HFFc6 (cell line): ENCODE measurements around the gene ASTL. TPM values are rescaled to one million over a fixed set of nuclear protein-coding genes. Genes with fewer than 3 reads are reported as not detected.

ENCODE experiments used
- DNase-seq: peaks from one replicate; pipeline ENCODE4 v3.0.0-alpha.2; 2018
- H3K27ac Mint-ChIP-seq: 2 replicates; pipeline ENCODE4 v1.8.0; 2020; ENCODE audit warnings: mild to moderate bottlenecking, mixed read lengths
- H3K27me3 Mint-ChIP-seq: 2 replicates; pipeline ENCODE4 v1.8.0; 2021; ENCODE audit warnings: mild to moderate bottlenecking, moderate library complexity, mixed read lengths; ENCODE audit not compliant: insufficient read depth
- H3K36me3 Mint-ChIP-seq: 2 replicates; pipeline ENCODE4 v1.8.0; 2021; ENCODE audit warnings: low read depth, mixed read lengths
- H3K4me1 Mint-ChIP-seq: 2 replicates; pipeline ENCODE4 v1.8.0; 2020; ENCODE audit warnings: low read depth, mixed read lengths
- H3K4me3 Mint-ChIP-seq: 2 replicates; pipeline ENCODE4 v1.8.0; 2020; ENCODE audit warnings: mild to moderate bottlenecking, moderate library complexity, mixed read lengths
- H3K9me3 Mint-ChIP-seq: 2 replicates; pipeline ENCODE4 v1.8.0; 2020; ENCODE audit warnings: mild to moderate bottlenecking, mixed read lengths
- CTCF ChIP-seq: fragments of 200-600 bp; sonication (generic); IDR thresholded peaks from 2 replicates; pipeline ENCODE4 v1.5.0; 2021; ENCODE audit warnings: antibody characterized with exemption, mild to moderate bottlenecking
- total RNA-seq, 6 experiments: library from RNA; stranded (reverse); fragmentation: NEBNext Ultra II Directional; extraction: Animal tissue kit (Norgen Biotek cat#: 25700); gene quantifications; 2 replicates in 1 of 6; 3 replicates in 5 of 6; pipeline ENCODE4 v1.2.3, GENCODE V29; 2021

Gene ASTL
- total RNA-seq, 6 experiments from 2014 or later, result 0.25 to 0.39 (median 0.31) TPM; not detected in 3

- no peak overlapping the region for H3K4me3 Mint-ChIP-seq
- TF ChIP-seq CTCF, result no peak
- peaks cover 2% of the 10 kb centered on the region for H3K27me3 Mint-ChIP-seq
- no peaks in the 10 kb centered on the region for H3K36me3 Mint-ChIP-seq
- H3K27ac Mint-ChIP-seq, result no peak overlapping the region
- DNase-seq, result no peak
- no peaks in the 10 kb centered on the region for H3K9me3 Mint-ChIP-seq
- peaks cover 27% of the 10 kb centered on the region for H3K4me1 Mint-ChIP-seq
Measured at GRCh38 chr2:96151595-96152303, 13.4 kb upstream of the ASTL start.

GRCh38 chr2:96150791-96151594 is 12.7 kb upstream of the ASTL start:
- H3K27me3 Mint-ChIP-seq, result peaks cover 1% of the 10 kb centered on the region
- DNase-seq, result no peak
- TF ChIP-seq CTCF, result no peak

GRCh38 chr2:96150007-96150640 is 11.8 kb upstream of the ASTL start:
- no peaks in the 10 kb centered on the region for H3K36me3 Mint-ChIP-seq
- H3K4me1 Mint-ChIP-seq, result peaks cover 38% of the 10 kb centered on the region
- no peak for DNase-seq
- no peak overlapping the region for H3K27ac Mint-ChIP-seq
- no peak for TF ChIP-seq CTCF
- peaks cover 1% of the 10 kb centered on the region for H3K27me3 Mint-ChIP-seq
- no peaks in the 10 kb centered on the region for H3K9me3 Mint-ChIP-seq
- H3K4me3 Mint-ChIP-seq, result no peak overlapping the region

More at GRCh38 chr2:96150791-96151594, 12.7 kb upstream of the ASTL start:
- H3K36me3 Mint-ChIP-seq, result no peaks in the 10 kb centered on the region
- H3K27ac Mint-ChIP-seq, result no peak overlapping the region
- peaks cover 33% of the 10 kb centered on the region for H3K4me1 Mint-ChIP-seq
- H3K9me3 Mint-ChIP-seq, result no peaks in the 10 kb centered on the region
- H3K4me3 Mint-ChIP-seq, result no peak overlapping the region

GRCh38 chr2:96148410-96149217 is 10.3 kb upstream of the ASTL start:
- Mint-ChIP-seq H3K27ac (peak overlapping the region; percentile 79), H3K27me3 (no peaks in the 10 kb centered on the region; the same call in none of the 2 replicates), H3K36me3 (peaks cover 7% of the 10 kb centered on the region; the same call in 1 of the 2 replicates), H3K9me3 (no peaks in the 10 kb centered on the region), H3K4me3 (peak overlapping the region; percentile 67), H3K4me1 (peaks cover 47% of the 10 kb centered on the region)
- peak; percentile 90 for DNase-seq
- no peak for TF ChIP-seq CTCF
